Mesothelial cell of epicardium (in vitro differentiated cells): Measurements from ENCODE around the gene MLLT1. TPM values are rescaled to one million over a fixed set of nuclear protein-coding genes. Genes with fewer than 3 reads are reported as not detected.
A peak's percentile ranks its signal among the peaks of the same experiment; 100 is the strongest.

Source experiments
- DNase-seq, 2 experiments: peaks; one replicate each; pipeline ENCODE4 v3.0.0; 2021; ENCODE audit warnings: low spot score in 2 of 2; ENCODE audit not compliant: unreplicated experiment in 2 of 2
- H3K27ac Mint-ChIP-seq: 2 replicates; pipeline ENCODE4 v1.8.0; 2021; ENCODE audit warnings: mixed read lengths
- H3K27me3 Mint-ChIP-seq: 2 replicates; pipeline ENCODE4 v1.8.0; 2021; ENCODE audit warnings: low read depth, mixed read lengths
- H3K36me3 Mint-ChIP-seq: 2 replicates; pipeline ENCODE4 v1.8.0; 2021; ENCODE audit warnings: mixed read lengths
- H3K4me1 Mint-ChIP-seq: 2 replicates; pipeline ENCODE4 v1.8.0; 2021; ENCODE audit warnings: mixed read lengths
- H3K4me3 Mint-ChIP-seq: 2 replicates; pipeline ENCODE4 v1.8.0; 2021; ENCODE audit warnings: mild to moderate bottlenecking, moderate library complexity, mixed read lengths
- H3K9me3 Mint-ChIP-seq: 2 replicates; pipeline ENCODE4 v1.8.0; 2021; ENCODE audit warnings: mixed read lengths
- total RNA-seq: library from RNA; stranded (reverse); gene quantifications from 3 replicates; pipeline ENCODE4 v1.2.1, GENCODE V29; 2021
- TF ChIP-seq, protein P1 (sequence below): fragments of 200-600 bp; sonication (generic); IDR thresholded peaks from one replicate; pipeline ENCODE4 v1.5.0; 2021; ENCODE audit warnings: antibody characterized with exemption; ENCODE audit not compliant: unreplicated experiment

The MLLT1 gene, protein sequence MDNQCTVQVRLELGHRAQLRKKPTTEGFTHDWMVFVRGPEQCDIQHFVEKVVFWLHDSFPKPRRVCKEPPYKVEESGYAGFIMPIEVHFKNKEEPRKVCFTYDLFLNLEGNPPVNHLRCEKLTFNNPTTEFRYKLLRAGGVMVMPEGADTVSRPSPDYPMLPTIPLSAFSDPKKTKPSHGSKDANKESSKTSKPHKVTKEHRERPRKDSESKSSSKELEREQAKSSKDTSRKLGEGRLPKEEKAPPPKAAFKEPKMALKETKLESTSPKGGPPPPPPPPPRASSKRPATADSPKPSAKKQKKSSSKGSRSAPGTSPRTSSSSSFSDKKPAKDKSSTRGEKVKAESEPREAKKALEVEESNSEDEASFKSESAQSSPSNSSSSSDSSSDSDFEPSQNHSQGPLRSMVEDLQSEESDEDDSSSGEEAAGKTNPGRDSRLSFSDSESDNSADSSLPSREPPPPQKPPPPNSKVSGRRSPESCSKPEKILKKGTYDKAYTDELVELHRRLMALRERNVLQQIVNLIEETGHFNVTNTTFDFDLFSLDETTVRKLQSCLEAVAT
- 90.5 to 99.8 TPM (median 93.1 TPM) in 3 replicates for total RNA-seq

DNA sequence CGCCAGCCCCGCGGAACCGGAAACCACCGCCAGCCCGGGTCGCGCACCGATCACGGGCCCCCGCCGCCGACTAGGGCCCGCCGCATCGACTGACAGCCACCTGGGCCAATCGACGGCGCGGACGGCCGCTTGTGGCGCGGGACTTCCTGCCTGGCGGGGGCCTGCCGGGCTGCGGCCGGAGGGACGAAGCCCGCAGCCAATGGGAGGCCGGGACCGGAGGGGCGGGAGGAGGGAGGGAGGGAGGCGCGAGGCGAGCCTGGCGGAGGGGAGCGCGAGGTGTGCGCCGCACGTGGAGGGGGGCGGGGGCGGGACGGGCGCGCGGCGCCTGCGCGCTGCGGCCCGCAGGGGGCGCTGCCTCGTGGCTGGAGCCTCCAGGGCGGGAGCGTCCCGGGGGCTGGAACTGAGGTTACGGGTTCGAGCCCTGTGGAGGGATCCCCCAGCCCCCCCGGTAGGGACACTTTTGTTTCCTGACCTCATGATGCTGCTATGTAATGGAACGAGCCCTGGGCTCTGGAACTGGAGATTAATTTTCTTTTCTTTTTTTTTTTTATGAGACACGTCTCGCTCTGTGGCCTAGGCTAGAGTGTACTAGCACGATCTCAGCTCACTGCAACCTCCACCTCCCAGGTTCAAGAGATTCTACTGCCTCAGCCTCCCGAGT is at the start of gene MLLT1:
MLLT1 (minus strand) TSS at position 45 of the 661 bp plus-strand sequence. CDS start 191 bp downstream, outside the sequence.
- TF ChIP-seq, protein P1, sequence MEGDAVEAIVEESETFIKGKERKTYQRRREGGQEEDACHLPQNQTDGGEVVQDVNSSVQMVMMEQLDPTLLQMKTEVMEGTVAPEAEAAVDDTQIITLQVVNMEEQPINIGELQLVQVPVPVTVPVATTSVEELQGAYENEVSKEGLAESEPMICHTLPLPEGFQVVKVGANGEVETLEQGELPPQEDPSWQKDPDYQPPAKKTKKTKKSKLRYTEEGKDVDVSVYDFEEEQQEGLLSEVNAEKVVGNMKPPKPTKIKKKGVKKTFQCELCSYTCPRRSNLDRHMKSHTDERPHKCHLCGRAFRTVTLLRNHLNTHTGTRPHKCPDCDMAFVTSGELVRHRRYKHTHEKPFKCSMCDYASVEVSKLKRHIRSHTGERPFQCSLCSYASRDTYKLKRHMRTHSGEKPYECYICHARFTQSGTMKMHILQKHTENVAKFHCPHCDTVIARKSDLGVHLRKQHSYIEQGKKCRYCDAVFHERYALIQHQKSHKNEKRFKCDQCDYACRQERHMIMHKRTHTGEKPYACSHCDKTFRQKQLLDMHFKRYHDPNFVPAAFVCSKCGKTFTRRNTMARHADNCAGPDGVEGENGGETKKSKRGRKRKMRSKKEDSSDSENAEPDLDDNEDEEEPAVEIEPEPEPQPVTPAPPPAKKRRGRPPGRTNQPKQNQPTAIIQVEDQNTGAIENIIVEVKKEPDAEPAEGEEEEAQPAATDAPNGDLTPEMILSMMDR: peak; percentile 74
- DNase-seq: peak; percentile 97
- Mint-ChIP-seq H3K27me3 (no peaks in the 10 kb centered on the region), H3K4me1 (peaks cover 39% of the 10 kb centered on the region), H3K27ac (peak within 1 kb of the TSS; percentile 94), H3K9me3 (peaks cover 5% of the 10 kb centered on the region), H3K4me3 (peak within 1 kb of the TSS; percentile 91), H3K36me3 (no peaks in the 10 kb centered on the region)

DNA sequence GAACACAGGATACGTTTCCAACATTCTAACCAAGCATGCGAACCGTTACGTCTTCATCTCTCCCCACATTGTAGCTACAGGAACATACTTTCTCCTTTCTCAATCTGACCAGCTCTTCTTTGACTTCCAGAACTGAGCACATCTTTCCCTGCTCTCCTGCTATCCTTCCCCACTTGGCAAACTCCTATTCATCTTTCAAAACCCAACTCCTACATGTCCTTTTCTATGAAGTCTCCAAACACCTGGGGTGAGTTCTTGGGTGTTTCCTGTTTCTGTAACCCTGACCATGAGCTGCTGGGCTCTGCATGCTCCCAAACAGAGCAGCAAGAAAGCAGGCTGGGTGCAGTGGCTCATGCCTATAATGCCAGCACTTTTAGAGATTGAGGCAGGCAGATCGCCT is 47.0 kb upstream of the MLLT1 start:
- H3K4me3 Mint-ChIP-seq: no peak overlapping the region
- TF ChIP-seq, protein P1: no peak
- no peaks in the 10 kb centered on the region for H3K27me3 Mint-ChIP-seq
- DNase-seq: no peak
- H3K4me1 Mint-ChIP-seq: no peaks in the 10 kb centered on the region
- no peaks in the 10 kb centered on the region for H3K36me3 Mint-ChIP-seq
- peaks cover 5% of the 10 kb centered on the region for H3K9me3 Mint-ChIP-seq
- H3K27ac Mint-ChIP-seq: no peak overlapping the region

DNA sequence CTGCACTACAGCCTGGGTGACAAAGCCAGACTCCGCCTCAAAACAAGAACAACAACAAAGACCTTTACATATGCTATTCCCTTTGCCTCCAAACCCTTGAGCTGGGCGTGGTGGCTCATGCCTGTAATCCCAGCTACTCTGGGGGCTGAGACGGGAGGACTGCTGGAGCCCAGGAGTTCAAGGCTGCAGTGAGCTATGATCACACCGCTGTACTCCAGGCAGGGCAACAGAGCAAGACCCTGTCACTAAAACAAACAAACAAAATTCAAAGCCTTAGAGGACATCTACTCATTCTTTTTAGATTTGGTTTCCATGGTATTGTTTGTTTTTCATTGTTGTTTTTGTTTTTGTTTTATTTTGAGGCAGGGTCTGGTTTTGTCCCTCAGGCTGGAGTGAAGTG is 45.8 kb upstream of the MLLT1 start:
- Mint-ChIP-seq H3K4me1 (no peaks in the 10 kb centered on the region), H3K27ac (no peak overlapping the region), H3K27me3 (no peaks in the 10 kb centered on the region), H3K9me3 (peaks cover 5% of the 10 kb centered on the region), H3K4me3 (no peak overlapping the region), H3K36me3 (no peaks in the 10 kb centered on the region)
- DNase-seq: no peak
- TF ChIP-seq, protein P1: no peak

DNA sequence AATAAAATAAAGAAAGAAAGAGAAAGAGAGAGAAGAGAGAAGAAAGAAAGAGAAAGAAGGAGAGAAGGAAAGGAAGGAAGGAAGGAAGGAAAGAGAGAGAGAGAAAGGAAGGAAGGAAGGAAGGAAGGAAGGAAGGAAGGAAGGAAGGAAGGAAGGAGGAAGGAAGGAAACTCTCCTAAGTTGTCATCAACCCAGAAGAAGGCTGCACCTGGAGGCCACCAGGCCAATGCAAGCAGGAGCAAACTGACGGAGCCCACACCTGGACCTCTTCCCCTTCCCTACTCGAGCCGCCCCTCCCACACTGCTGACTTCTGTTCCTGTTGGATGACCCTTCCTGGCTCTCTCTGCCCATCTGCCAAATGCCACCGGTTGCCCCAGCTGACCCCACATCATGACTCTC is 45.0 kb upstream of the MLLT1 start:
- H3K4me1 Mint-ChIP-seq: no peaks in the 10 kb centered on the region
- no peaks in the 10 kb centered on the region for H3K36me3 Mint-ChIP-seq
- TF ChIP-seq, protein P1: no peak
- no peak for DNase-seq
- peaks cover 5% of the 10 kb centered on the region for H3K9me3 Mint-ChIP-seq
- H3K4me3 Mint-ChIP-seq: no peak overlapping the region
- H3K27me3 Mint-ChIP-seq: no peaks in the 10 kb centered on the region
- no peak overlapping the region for H3K27ac Mint-ChIP-seq

DNA sequence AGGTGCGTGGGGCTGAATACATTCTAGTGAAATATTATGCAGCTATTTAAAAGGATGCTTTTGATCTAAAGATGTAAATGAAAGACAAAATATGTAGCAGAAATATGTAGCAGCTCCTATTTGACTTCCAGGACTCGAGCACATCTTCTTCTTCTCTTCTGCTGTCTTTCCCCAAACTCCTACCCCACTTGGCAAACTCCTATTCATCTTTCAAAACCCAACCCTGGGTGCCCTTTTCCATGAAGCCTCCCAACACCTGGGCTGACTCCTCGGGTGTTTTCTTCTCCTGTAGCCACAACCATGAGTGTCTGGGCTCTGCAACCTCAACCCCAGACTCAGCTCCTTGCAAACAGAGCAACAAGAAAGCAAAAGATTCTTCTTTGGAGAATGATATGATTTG is 42.5 kb upstream of the MLLT1 start:
- Mint-ChIP-seq H3K4me1 (no peaks in the 10 kb centered on the region), H3K4me3 (no peak overlapping the region), H3K27me3 (no peaks in the 10 kb centered on the region), H3K27ac (no peak overlapping the region), H3K36me3 (no peaks in the 10 kb centered on the region), H3K9me3 (peaks cover 5% of the 10 kb centered on the region)
- TF ChIP-seq, protein P1: no peak
- no peak for DNase-seq
